HG02610 (cell line): ENCODE data around the gene ST3GAL4.

Source experiments
- ATAC-seq: cut with Tn5 transposase; IDR thresholded peaks from one replicate; pipeline ENCODE4 v1.9.1; 2021; ENCODE audit warnings: mild to moderate bottlenecking, moderate library complexity; ENCODE audit not compliant: unreplicated experiment

ST3GAL4 gene

DNA sequence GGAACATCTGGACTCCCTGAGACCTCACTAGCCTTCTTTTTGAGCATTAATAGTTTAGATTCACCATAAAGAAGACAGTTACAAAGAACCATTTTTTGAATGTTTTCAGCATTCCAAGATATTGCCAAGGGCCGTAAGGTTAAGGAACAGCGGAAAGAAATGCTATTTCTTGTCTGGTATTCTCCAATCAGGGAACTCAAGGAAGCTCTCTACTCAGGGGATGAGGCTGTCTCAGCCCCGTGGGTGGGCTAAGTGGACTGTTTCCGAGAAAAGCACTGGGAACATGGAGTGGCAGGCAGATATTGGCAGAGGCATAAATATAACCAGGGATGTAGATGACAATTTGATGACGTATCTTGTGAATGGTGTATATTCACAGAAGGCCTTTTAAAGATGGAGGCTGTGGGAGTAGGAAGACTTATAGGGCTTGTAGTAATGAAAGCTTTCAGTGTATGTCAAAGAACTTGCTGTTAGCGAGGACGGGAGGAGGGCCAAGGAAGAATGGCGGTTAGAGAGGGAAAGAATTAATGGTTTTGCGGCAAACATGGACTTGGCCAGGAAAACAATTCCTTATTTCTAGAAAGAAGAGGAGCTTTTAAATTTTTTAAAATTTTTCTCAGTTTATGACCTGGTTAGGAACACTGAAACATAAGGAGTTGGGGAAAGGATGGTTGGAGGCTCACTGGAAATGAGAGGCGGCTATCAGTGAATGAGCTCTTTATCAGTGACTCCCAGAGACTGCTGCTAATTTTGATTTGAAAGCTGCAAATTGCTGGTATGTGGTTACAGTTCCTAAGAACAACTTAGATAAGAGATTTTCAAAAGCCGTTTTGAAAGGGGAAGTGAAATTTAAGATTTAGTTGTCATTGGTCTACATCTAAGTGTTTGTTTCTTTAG is 64.6 kb downstream of the ST3GAL4 start:
- peak; percentile 65 for ATAC-seq

DNA sequence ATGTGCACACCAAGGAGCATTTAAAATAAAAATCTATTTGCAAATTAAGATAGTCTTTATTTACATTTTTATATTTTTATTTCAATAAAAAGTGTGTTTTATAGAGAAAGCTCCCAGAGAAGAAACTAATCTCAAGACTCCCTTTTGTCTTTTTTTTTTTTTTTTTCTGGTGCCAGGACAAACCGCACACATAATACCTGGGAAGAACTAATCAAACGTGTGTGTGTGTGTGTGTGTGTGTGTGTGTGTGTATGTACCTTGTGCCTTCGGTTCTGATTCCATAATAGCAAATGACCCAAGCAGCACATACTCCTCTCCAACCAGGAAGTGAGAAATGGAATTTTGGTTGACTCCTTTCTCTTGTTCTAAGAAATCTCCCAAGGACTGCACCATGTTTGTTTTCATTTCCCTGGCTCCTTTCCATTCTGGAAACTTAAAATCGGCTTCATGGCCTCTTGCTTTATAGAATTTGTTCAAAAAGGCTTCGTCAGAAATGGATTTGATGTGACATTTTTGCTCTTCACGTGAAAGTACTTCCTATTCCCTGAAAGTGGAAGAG is 65.3 kb downstream of the ST3GAL4 start:
- ATAC-seq, result no peak

DNA sequence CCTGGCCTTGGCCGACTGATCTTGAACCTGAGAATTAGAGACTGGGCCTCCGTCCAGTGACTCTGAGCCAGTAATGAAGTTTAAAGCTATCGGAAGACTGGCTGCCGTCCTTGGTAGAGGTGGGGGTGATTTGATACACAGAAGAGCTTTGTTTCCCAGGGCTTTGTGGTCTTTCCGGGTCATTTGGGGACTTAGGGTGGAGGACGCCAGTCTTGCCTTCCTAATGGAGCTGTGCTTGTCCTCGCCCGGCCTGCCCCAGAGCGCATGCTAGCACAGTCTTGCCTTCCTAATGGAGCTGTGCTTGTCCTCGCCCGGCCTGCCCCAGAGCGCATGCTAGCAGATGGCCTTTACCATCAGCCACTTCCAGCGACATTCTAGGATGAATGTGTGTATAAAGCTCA is 65.8 kb downstream of the ST3GAL4 start:
- ATAC-seq, result no peak

DNA sequence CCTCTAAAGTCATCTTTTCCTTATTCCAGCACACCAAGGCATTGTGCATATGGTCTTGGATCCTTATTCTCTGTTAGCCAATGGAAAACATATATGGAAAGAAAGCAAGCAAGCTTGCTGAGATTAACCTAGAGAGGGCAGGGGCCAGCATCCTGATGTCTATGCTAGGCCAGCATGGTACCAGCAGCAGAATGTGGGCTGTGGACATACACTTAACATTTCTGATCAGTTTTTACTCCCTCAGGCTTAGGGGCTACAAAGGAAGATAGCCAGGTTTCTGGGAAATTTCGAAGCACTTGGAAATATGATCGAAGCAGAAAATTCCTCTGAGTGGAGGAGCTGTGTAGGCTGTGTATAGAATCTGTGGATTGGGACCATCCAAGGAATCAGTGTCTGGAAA is 67.0 kb downstream of the ST3GAL4 start:
- ATAC-seq, result no peak

DNA sequence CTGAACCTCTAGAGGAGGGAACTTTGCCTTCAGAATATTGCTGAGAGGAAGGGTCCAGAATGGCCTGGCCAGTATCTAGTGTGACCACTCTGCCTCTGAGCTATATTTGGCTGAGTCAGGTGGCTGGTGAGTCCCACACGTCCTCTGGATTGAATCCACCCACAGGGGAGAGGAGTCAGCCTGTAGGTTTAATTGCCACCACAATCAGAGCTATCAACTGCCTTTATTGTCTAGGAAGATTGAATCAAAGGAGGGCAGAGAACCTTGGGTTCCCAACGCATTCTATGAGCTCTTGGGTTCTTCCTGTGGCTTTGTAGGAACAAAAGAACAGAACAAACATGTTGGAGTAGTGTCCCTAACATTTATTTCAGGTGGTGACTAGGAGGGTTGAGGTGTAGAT is 67.7 kb downstream of the ST3GAL4 start:
- ATAC-seq, result no peak

DNA sequence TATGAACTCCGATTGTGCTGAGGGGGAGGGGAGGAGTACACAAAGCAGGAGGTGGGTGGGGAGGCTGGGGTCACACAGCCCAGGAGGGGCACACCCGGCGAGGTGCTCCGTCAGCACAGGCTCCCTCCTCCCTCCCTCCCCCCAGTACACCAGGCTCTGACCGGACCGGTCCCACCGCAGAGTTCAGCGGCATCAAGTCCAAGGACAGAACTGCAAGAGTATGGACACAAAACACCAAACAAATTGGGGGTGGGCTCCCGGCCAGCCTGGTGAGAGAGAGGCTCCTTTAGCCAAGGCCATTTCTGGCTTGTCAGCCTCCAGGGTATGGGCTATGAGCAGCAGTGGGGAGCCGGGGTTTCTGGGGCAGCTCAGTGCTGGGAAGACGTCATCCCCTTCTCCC is 68.3 kb downstream of the ST3GAL4 start:
- no peak for ATAC-seq

DNA sequence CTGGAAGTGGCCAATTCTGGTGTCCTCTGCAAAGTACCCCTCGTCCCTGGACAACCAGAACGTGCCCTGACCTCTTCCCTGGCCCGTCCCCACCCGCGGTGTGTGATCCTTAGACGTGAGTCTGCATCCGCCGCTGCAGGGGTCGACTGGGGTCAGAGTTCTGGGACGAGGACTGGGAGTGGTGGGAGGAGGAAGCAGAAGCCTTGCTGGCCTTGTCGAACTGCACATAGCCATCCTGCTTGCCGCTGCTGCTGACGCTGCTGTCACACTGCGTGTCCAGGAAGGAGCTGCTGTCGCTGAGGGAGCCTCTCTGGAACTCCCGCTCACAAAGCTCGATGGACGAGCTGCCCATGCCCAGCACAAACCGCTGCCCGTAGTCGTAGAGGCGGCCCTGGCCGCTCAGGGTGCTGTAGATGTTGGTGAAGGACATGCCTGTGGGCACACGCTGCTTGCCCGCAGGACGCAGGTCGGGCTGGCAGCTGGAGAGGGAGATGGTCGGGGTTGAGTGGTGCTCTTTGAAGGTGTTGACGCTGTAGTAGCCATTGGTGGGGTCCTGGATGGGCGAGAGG is 69.1 kb downstream of the ST3GAL4 start:
- no peak for ATAC-seq

DNA sequence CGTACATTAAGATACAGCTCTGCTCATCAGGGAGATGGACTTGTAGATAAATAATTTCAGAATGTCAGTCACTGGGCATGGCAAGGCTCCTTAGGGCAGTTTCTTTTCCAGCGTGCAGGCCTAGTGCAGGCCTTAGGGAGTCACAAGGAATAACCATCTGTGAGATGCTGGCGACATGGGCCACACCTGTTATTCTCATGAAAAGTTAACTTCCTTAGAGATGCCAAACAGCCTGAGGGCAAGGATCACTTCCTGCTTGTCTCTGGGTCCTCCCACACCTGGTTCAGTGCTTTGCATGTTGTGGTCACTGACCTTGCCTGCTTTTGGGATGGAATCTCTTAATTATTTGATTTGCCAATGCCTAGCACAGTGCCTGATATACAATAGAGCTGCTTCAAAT is 70.6 kb downstream of the ST3GAL4 start:
- ATAC-seq, result no peak

DNA sequence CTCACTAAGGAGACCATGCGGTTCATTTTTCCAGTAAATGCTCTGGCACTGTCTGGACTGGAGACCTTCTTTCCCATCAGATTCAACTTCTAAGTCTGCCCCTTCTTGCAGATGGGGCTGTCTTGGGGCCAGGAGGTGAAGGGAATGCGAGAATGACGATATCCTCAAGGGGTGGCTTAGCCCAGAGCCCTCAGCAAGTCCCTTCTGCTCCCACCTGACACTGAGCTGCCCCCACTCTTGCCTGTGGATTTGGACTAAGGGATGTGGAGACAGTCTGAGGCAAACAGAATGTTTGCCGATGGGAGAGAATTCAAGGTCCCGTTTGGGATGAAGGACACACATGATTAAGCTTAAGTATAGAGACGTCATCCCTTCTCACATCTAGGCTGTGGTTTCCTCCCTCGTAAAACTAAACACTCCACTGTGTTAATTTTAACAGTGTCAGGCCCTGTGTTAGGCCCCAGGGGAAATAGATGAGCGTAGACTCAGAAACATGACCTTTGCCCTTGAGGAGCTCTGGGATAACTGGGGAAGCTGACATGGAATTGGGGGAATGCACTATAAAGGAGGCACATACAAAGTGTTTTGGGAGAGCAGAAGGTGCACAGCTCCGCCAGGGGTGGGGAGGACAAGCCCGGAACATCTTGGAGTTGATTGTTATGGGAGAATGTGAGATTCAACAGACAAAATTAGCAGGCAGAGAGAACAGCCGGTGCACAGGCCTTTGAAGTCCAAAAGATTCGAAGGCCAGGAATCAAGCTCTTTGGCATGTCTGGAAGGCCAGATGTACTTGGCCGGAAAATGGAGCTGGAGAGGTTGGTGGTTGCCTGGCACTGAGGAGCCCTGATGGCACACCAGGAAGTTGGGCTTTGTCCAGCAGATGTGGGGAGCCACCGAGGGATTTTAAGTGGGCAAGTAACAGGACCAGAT is 71.6 kb downstream of the ST3GAL4 start:
- peak; percentile 61 for ATAC-seq

DNA sequence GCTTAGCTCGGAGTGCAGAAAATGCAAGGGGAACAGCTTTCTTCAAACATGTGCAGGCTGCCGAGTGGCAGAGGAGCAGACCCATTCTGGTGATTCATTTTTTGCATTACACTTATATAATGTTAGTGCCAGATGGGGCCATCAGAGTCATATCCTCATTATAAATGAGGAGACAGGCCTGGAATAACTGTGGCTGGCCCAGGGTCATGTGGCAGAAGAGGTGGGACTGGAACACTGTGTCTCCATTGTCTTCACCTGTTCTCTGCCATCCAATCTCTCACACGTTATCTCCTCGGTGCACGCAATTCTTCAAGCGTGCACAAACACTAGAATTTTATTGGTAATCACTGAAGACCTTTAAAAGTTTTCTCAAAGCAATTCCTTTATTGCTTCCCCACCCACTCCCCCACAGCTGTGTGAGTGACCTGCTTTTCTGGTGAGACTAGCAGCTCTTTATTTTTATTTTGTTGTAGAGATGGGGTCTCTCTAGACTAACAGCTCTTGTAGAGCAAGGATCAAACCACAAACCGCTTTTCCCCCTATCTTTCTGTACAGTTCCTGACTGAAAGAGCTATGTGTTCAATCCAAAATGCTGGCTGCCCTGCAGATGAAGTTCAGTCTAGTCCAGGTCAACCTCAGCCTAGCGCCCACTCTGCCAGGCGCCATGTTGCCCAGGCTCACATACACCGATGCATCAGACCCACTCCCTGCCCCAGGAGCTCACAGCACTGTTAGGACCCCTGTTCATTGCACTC is 75.3 kb downstream of the ST3GAL4 start:
- no peak for ATAC-seq

DNA sequence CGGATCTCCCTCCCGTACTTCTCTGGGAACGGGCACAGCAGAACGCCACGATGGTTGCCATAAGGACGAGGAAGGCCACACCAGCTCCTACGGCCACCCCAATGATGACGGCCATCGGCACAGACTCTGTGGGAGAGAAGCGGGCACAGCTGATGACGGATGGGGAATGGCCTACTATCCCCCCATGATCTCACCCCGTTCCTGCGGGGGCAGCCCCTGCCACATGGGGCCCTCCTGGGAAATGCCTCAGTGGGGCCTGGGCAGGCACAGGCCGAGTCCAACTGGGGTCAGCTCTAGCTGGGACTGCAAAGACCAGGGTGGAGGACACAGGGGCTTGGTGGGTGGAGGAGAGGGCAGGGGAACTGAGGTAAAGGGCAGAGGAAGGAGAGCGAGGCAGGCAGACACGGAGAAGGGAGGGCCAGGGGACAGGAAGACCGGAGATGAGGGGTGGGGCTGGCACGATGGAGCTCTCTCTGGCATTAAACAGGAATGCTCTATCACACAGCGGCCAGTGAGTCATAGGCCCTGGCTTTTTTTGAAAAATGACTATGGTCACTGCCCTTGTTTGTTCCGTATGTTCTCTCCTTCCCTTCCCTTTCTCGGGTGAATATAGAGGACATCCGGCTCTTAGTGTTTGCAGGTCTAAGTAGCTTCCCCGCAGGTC is 76.0 kb downstream of the ST3GAL4 start:
- no peak for ATAC-seq

DNA sequence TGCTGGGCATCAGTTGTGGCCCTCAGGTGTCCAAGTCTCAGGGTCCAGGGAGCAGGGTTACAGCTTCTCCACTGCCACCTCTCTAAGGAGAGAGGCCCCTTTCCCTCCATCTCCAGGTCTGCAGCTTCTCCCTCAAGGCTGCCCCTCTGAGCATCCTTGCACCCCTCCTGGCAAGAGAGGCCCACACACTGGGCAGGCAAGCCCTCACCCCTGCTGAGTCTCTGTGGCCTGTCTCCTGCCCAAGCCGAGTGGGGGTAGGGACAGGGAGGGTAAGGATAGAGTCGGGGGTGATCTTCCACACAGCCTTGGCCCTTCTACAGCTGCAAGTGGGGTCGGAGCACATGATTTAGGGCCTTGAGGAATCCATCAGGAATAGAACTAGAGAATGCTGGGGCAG is 76.6 kb downstream of the ST3GAL4 start:
- no peak for ATAC-seq

DNA sequence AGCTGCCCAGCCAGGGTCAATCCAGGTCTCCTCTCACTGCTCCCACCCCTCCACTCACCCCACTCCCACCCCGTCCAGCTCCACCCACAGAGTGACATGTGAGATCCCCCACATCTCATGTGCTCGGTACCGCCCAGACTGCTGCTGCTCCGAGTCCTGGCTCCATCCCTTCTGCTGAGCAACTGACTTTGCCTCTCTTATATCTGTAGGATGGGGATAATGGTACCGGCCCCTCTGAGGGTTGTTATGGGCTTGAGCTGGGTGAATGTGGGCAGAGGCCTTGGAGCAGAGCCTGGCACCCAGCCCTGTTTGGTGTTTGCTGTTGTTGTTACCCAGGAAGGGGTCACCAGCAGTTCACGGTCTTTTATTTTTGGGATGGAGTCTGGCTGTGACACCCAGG is 77.0 kb downstream of the ST3GAL4 start:
- ATAC-seq, result no peak

DNA sequence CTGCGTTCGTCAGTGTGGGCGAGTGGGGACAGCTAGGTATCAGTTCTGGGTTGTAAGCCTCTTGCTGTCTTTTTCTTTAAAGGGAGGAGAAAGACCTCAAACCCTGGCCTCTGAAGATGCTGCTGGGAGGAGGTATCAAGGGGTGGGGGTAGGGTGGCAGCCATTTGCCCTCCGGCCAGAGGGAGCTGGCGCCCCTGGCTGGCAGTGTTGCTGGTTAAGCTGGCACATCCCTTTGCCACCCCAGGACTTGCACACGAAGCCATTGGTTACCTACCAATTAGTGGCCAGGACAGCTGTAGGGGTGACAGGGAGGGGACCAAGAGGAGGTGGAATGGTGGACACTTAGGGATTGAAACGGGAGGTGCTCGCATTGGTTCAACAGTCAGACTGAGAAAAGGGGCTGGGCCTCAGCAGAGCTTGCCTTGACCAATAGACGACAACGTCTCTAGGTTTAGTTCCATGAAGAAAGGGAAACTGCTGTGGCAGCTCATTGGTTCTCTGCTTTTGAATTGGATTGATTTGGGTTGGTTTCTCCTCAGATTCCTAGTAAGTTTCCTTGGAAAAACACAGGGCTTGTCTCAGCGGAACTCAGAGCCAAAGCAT is 77.9 kb downstream of the ST3GAL4 start:
- ATAC-seq, result no peak

DNA sequence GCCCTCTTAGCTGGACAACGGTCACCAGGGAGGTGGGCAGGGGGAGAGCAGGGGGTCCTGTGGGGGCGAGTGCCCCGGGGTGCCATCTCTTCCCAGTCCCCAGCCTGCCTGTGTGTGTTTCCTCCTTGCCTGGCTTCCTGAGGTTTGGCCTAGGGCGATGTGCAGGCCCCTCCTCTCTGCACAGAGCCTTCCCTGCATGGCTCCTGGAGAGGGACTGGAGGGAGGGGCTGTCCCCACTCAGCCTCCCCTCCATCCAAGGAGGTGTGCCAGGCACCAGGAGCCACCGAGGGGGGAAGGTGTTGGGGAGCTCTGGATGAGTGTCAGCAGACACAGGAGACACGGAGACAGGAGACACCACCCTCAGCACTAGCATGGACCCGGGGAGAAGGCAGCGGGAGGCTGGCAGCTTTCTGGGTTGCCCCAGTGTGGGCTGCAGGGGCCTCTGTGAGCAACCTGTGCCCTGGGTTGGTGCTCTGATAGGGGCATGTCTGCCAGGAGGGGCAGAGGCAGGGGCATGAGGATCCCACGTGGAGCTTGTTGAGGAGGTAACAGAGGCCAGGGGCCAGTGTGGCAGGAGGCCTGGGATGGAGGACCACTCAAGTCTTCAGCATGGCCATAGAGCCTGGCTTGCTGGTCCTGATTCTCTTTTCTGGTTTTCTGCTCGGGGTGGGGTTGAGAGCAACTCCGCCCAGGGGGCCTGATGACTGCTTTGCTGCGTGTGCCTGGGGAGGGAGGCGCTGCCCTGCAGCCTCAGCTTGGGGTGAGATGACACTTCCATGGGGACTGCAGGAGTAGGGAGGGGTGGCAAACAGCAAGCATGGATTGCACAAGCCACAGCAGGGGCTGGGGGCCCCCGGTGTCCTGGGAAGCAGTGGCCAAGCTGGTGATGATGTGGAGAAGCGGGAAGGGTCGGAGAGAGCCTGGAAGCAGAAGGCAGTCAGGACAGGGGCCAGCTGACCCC is 78.8 kb downstream of the ST3GAL4 start:
- no peak for ATAC-seq

DNA sequence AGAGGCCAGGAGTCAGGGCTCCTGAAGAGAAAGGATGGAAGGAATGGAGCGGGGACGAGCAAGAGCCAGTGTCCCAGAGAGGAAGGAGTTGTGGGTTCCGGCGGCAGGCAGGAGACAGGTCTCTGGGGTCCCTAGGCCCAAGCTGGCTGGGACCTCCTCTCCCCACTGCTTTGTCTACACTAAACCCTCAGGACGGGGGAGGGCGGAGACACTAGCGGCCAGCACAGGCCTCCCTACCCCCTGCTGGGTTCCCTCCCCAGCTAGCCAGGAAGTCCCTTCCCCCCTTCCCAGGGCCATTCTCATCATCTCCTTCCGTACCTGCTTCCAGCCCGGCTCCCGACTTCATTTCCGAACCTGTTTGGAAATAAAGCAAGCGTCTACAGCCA is 79.5 kb downstream of the ST3GAL4 start:
- ATAC-seq, result no peak

DNA sequence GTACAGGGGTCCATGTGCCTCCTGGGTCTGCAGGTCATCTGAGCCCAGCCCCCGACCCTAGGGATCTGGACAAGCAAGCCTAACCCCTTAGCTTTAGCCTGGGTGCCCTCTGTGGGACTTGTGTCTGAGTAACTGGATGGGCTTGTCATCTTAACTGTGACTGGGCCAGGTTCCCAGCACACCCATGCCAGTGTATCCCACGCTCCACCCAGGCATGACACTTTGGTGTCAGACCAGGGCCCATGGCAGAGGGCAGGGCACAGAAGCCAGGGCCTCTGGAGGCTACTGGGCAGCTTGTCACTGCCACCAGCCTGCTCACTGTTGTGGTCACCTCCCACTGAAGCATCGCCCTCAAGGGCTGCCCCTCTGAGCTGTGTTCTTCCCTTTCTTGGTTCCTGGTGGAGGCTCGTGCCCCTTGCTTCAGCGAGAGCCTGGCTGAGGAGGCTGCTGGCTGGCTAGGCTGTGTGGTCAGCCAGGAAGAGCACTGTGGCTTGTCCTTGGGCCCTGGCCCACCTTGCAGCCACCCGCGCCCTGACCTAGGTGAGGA is 80.8 kb downstream of the ST3GAL4 start:
- ATAC-seq, result no peak

DNA sequence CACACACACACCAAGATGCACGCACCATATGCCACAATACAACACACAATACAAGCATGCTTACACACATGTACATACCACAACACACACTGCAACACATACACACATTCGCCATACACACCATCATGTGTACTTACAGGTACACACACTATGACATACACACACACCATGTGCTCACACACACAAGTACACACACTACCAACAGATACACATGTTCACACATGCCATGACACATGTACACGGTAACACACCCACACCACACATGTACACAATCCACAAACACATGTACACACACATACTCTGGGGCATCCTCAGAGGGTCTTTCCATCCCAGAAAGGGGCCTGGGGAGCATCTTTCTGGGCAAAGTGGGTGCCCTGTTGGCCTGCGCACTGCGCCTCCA is 82.2 kb downstream of the ST3GAL4 start:
- ATAC-seq, result no peak
